HG03066 (cell line): ENCODE data around the gene ARMC2.
"Not testable (repeated sequence)": the region's sequence is repeated elsewhere in the genome, so short reads cannot be mapped to it uniquely, and the experiment has no call there.

ENCODE experiments used
- ATAC-seq: cut with Tn5 transposase; IDR thresholded peaks from one replicate; pipeline ENCODE4 v1.9.1; 2021; ENCODE audit warnings: low read depth; ENCODE audit not compliant: unreplicated experiment

The ARMC2 gene

DNA sequence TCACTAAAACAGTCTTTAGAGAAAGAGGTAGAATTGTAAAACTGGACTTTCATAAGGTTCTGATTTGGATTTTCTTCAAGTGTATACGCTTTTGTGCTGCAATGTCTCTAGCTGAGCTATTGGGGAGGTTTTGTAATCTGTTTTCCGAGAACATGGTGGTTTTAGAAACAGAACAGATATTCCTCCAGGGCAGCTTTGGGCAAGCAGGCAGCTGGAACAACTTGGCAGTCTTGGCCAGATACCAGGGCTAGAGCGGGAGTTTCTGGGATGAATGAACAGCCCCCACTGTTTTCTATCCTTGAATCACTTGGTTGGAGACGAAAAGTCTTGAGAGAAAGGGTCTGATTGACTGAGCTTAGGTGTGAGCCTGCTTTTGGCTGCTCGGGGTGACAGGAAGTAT is 17.1 kb upstream of the ARMC2 start:
- no peak for ATAC-seq

- ATAC-seq = no peak
These were observed 15.5 kb upstream of the ARMC2 start for GRCh38 chr6:108832738-108833137.

GRCh38 chr6:108835218-108835850 is 12.9 kb upstream of the ARMC2 start:
- no peak for ATAC-seq

DNA sequence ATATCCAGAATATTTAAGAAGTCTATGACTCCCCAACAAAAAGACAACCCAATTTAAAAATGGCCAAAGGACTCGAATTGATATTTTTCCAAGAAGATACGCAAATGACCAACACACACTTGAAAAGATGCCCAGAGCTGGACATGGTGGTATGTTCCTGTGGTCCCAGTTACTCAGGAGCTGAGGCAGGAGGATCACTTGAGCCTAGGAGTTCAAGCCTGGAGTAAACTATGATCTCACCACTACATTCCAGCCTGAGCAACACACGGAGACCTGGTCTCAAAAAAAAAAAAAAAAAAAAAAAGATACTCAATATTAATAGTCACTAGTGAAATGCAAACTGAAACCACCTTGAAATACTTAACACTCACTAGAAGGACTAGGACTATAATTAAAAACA is 12.2 kb upstream of the ARMC2 start:
- ATAC-seq = no peak

DNA sequence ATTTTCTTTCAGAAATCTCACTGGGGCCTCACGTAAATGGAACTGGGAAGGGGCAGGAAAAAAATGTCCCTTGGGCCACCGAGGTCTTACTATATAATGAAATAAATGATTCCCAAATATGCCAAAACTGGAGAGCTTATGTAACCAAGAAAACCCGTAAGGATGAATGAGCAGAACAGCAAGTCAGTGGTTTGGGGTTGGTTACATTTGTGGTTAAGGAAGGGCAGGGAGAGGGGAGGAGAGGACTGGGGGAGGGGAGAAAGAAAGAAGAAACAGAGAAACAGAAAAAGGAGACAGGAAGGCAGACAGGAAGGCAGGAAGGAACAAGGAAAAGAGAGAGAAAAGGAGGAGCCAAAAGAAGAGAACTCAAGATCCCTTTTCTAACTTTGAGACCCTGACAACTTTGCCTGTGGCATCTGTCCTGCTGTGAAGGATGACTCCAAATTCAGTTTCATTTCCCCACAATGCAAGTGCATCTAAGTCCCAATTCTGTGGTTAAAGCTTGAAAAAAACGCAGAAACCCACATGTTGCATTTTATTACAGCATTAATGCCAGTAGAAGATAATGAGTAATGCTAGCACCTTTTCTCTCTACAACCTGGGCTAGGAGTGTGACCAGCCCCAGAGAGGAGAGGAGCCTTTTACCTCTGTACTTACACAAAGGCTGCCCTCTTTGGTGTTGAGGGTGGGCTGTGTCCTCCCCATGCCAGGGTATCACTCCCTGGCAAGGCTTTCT is 10.8 kb upstream of the ARMC2 start:
- ATAC-seq = no peak

GRCh38 chr6:108838101-108838717 is 10.0 kb upstream of the ARMC2 start:
- ATAC-seq = no peak

DNA sequence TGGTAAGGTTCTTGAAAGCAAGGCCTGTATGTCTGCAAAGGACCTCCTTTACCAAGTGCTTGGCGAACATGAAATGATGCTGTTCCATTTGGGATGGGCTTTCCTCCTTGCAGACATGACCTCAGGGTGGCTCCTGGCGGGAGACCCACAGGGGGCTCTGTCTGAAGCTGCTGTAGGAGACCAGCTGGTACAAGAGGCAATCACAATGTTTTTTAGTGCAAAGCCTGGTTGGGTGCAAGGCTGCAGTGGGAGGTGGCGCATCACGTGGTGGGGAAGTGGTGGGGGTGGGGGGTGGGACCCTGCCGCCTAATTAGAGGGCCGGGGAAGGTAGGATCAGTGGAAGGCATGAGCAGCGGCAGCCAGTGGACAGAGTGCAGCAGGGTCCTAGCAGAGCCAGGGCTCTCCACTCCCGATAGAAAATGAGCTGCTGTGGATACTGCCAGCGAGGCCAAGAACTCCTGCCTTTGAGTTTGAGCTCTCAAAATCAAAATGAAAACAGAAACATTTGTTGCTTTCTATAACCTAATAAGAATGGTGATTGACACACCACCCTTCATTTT is 9.1 kb upstream of the ARMC2 start:
- no peak for ATAC-seq

GRCh38 chr6:108840919-108841318 is 7.3 kb upstream of the ARMC2 start:
- ATAC-seq = no peak

- no peak for ATAC-seq
These were observed 6.8 kb upstream of the ARMC2 start for GRCh38 chr6:108841377-108841855.

DNA sequence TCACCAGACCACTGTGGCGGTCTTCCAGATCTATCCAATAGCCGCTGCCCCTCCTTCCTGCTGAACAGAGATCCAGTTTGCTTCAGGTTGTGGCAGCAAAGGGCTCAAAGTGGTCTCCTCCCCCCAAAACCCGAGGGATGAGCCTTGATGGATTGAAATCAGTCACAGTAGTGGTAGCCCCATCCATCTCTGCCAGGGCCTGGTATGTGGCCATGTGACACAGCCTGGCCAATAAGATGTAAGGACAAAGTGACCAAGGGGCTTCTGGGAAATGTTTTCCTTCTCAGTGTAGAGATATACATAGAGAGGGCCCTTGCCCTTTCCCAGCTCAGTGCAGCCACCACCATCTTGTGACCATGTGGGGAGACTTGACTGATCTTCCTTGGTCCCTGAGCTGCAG is 4.1 kb upstream of the ARMC2 start:
- ATAC-seq = no peak

GRCh38 chr6:108845145-108845544 is 3.1 kb upstream of the ARMC2 start:
- ATAC-seq = no peak

DNA sequence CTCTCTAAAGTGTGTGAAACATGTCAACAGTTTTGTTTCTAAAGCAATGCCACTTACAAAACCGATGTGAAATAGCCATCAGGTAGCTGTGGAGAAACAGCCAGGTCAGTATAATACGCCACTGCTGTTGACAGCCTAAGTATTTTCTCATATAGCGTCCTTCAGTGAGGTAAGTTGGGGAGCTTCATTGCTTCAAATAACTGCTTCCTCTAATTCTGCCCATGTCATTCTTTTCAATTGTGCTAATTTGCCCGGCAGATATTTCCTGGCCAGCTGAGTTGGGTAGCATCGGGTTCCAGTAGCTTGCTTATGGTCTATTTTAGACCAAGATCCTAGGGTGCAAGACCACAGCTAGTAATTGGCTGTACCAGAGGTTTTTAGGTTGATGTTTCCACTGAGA is 2.1 kb upstream of the ARMC2 start:
- no peak for ATAC-seq

DNA sequence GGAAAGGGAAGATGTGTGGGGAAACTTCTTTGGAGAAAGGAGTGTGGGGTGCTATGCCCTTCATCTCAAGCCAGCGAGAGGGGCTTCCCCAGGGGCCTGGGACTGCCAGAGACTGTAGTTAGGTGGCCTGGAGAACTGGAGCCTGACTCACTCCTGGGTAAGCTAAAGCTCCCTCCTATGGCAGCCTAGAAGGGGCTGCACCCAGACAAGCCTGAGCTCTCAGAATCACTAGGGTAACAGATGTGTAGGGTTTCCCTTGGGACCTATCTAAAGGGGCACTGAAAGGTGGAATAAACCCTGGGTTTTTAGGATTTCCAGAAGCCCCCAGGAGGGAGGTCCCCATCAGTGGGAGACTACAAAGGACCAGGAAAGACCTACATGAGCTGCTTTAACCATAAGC is 1.6 kb upstream of the ARMC2 start:
- no peak for ATAC-seq

DNA sequence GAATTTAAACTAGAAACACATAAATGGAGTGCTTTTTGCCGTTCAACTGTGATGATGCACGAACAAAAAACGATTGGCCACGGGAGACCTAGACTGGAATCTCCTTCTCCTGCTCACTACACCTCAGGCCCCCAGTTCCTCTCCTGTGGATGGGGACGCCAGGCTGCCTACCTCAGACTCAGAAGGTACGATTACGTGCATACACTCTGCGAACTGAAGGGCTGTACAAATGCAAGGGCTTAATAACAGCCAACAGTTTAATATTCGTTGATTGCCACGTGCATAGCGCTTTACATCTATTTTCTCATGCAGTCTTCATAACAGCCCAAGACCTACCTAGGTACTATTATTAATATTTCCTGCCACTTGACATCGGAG is 495 bp upstream of the ARMC2 start:
- ATAC-seq = no peak

GRCh38 chr6:108850669-108851465 is 2.6 kb downstream of the ARMC2 start:
- no peak for ATAC-seq

- ATAC-seq = no peak
These were observed 3.5 kb downstream of the ARMC2 start for GRCh38 chr6:108851756-108852155.

DNA sequence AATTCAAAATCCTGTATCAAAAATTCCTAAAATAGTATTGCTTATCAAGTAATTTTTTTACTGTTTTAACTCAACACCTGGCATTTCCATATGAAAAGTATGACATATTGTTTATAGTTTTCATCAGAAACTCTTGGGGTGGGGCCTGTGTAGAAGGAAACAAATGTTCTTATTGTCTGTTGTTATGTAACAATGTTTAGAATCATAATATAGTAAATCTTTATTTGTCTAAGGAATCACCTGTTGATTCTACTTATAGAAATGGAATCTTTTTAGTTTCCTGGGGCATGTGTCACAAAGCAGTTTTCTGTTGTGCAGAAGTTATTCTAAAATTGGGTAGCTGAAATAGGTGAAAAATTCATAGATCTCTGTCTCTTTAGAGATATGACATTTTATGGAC is 4.9 kb downstream of the ARMC2 start:
- no peak for ATAC-seq

DNA sequence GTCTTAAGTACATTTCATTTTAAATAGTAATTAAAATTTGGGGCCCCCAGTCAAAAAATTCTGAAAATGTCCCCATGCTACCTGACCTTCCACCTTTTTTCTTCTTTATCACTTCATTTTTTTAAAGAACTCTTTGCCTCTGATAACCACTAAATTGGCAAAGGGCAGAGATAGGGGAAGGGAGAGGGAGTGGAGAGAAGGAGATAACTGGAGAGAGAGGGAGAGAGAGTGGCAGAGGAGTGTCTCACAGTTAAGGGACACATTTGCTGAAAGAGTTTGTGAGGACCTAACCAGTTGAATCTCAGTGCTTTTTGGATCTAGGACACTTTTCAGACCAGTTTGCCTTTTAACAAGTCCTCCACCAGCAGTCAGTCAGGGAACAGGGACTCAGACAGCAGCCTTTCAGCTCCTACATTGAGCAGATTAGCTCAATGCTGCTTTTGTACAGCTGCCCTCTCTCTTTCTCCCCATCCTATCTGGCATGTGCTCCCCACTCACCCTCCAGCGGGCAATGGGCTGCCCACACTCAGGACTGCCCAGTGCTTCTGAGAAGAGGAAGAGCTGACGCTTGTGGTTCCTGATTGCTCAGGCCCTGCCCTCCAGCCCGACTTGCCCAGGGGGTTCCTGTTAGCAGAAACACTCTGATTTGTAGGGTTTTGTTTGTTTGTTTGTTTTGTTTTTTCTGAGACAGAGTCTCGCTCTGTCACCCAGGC is 14.4 kb downstream of the ARMC2 start:
- ATAC-seq = no peak

GRCh38 chr6:108865751-108866286 is 17.6 kb downstream of the ARMC2 start:
- not testable (repeated sequence) for ATAC-seq

- no peak for ATAC-seq
These were observed 18.6 kb downstream of the ARMC2 start for GRCh38 chr6:108866798-108867197.
